GM19468 (cell line): ENCODE results near the gene UBE2E2.

Experiments
- ATAC-seq: cut with Tn5 transposase; IDR thresholded peaks from one replicate; pipeline ENCODE4 v1.9.1; 2021; ENCODE audit warnings: mild to moderate bottlenecking, moderate library complexity, moderate number of reproducible peaks; ENCODE audit not compliant: unreplicated experiment; ENCODE audit errors: extremely low read depth

Gene UBE2E2

GRCh38 chr3:23238578-23238977 lies 35.5 kb downstream of the UBE2E2 start:
- no peak for ATAC-seq

DNA sequence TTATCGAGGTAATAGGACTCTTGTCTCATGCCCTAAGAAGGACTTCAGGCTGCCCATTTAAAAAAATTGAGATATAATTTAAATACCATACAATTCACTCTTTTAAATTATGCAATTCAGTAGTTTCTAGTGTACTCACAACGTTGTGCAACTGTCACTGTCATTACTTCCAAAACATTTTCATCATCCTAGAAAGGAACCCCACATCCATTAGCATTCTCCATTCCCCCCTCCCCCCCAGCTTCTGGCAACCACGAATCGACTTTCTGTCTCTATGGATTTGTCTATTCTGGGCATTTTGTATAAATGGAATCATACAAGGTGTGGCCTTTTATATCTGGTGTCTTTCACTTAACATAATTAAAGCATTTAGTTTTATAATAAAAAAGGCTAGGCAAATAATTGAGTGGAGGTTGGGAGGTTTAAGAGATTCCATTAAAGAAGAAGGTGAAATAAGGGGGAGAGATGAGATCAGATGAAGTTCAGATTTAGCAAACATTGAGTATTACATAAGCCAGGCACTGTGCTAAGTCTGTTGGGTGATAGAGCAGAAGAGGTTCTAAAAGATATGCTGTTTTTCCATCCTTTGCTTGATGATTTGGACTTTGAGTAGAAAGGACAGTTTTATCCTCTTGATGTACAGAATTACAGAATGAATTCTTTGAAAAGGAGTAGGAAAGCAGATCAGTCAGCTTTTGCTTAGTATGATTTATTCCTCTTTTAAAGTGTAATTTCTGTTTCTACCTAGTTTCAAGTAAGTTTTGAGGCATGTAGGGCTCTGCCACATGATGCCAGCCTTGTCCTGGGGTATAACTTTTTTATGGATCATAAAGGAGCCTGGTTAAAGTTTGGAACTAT lies 36.3 kb downstream of the UBE2E2 start:
- ATAC-seq, result no peak

DNA sequence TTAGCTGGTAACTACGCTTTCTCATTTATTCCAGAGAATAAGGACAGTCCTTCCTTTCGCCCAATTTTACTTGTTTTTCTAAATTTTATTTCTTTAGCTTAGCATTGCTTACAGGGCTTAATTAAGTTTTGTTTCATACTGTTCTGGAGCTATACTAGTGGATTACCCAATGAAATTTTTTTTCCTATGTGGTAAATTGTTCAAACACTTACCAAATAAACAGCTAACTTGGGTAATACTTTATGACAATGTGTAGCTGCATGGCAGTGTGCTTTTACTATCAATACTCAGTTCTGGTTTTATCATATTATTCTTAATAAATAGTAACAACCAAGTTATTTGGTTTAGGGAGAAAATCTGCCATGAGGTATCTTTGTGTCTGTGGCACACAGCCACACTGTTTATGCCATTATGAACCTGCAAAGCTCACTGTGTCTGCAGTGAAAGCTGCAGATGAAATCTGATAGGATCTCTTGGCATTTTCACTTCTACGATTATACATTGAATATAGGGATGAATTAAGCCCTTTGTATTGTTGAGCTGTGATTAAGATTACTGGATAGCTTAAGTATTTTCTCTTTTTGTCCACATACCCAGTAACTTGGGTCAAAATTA lies 37.2 kb downstream of the UBE2E2 start:
- no peak for ATAC-seq

DNA sequence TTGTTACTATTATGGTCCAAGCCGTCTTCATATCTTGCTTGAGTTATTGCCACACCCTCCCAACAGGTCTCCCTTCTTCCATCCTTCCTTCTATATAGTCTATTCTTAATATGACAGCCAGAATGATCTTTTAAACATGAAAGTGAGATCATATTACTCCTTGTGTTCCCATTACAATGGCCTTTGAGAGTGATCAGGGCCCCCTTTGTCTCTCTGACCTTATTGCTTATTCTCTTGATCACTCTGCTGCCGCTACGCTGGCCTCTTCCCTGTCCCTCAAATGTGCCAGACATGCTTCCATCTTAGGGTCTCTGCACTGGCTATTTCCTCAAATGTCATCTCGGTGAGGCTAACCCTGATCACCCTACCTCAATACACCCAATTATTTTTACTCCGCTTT lies 38.1 kb downstream of the UBE2E2 start:
- ATAC-seq, result no peak

- ATAC-seq, result no peak
Measured at GRCh38 chr3:23242106-23242505, 39.0 kb downstream of the UBE2E2 start.

DNA sequence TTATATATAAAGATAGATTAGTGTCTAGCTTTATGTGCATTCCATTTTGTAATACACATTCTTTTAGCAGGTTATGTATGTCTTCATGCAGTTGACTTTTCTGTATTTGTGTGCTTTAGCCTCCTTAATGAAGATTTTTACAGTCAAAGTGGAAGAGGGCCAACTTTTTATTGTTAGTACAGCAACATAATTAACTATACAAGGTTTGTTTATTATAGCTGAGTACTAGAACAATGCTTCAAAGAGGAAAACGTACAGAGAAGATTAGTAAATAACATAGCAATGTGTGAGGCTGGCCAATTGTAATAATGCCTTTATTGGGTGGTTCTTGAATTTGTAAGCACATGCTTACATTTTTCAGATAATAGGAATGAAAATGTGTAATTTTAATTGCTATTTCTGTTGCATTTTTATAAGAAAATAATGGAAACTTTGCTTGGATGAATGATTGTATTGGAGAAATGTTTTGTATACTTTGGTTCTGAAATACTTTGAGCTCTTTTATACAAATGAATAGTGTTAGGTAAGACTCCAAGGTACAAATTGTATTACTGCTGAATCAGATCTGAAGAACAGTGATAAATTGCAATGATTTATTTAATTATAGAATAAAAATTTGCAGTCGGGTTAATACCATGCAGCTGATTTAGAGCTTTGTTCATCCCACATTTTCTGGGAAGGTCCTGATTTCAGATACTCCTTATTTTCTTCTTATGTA lies 41.4 kb downstream of the UBE2E2 start:
- no peak for ATAC-seq

DNA sequence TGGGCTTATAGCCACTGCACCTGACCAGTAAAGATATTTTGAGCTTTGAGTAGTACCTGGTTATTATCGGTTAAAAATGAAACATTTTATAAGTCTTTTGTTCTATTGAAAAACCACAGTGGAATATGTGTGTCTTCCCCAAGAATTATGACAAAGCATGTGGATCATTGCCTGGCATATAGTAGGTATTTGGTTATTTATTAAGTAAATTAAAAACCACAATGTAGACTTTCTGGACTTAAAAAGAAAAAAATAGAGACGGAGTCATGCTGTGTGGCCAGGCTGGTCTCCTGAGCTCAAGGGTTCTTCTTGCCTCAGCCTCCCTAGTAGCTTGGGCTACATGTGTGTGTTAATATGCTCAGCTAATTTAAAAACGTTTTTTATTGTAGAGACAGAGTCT lies 43.5 kb downstream of the UBE2E2 start:
- ATAC-seq, result no peak

GRCh38 chr3:23248594-23249131 lies 45.5 kb downstream of the UBE2E2 start:
- ATAC-seq, result no peak

DNA sequence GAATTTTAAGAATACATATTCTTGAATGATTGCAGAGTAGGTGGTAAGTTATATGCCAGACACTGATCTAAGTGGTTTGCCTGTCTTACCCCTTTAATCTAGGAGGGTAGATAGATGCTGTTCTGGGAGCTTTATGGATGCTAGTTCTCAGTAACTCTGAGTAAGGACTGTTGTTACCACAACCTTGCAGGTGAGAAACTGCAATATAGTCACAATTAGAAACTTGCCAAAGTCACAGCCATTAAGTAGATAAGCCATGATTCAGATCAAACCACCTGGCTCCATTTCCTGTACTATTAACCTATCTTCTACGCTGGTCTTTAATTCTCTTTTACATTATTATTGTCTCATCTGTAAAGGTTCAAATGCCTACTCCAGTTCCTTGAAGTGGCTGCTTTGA lies 46.8 kb downstream of the UBE2E2 start:
- no peak for ATAC-seq

DNA sequence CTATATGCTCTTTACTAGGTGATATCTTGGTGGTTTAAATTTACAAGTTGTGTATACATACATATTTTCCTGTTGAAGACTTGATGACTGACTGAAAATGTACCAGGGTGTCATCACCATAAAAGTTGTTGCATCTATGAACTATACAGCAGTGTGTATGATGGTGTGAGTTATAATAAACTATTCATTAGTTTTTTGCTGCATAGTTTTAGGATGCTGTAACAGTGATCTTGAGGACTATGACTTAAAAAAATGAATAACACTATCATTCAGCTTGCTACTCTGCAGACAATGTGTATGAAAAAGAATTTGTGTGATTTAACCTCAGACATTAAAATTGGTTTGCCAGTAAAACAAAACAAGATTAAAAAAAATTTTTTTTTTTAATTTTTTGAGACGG lies 49.0 kb downstream of the UBE2E2 start:
- ATAC-seq, result no peak

DNA sequence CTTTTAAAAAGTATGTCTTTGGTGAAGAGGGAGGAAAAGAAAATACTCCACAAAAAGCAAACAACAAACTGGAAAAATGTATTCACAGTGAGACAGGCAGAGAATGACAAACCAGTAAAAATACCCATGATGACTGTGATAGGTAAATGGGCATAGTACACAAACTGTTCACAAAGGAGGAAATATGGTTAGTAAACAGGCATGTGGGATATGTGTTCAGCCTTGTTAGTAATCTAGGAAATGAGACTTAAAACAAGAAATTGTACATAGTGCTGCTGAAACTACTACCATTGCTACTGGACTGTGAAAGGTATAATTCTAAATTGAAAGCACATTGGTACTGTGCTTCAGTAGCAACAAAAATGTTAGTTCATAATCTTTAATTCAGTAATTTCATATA lies 50.1 kb downstream of the UBE2E2 start:
- ATAC-seq, result peak; percentile 58

GRCh38 chr3:23254282-23254681 lies 51.2 kb downstream of the UBE2E2 start:
- no peak for ATAC-seq

- ATAC-seq, result no peak
Measured at GRCh38 chr3:23254835-23255234, 51.7 kb downstream of the UBE2E2 start.

GRCh38 chr3:23256741-23257435 lies 53.8 kb downstream of the UBE2E2 start:
- ATAC-seq, result no peak

GRCh38 chr3:23258110-23258509 lies 55.0 kb downstream of the UBE2E2 start:
- no peak for ATAC-seq

- no peak for ATAC-seq
Measured at GRCh38 chr3:23259515-23259914, 56.4 kb downstream of the UBE2E2 start.

DNA sequence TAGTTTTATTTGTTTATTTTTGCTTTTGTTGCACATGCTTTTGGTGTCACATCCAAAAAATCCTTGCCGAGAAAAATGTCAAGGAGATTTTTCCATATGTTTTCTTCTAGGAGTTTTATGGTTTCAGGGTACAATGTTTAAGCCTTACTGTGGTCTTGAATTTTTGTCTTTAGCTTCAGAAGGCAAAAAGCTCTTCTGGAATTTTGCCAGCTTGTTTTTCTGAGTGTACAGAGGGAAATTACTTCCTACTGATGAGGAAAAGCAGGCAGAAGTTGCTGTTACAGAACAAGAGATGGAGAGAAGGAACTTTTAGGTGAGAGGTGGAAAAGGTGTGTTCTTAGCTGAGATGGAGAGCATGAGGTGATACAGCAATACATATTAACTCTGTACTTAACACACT lies 59.6 kb downstream of the UBE2E2 start:
- ATAC-seq, result no peak

- no peak for ATAC-seq
Measured at GRCh38 chr3:23263796-23264195, 60.7 kb downstream of the UBE2E2 start.

DNA sequence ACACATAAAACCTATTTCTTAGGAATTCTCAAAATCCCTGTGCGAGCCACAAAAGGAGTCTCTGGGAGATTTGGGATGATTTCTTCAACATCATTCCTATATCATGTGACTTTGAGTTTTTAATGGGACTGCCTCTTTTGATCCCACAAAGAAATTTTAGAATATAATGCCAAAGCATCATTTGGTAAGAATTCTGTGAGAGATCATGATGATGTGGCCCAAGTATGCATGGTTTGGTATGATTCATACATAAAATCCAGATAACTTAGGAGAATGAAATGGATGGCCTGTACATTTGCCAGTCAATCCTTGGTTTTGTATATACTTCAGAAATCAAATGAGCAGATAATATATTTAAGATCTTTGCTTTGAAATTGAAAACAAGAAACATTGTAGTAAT lies 61.3 kb downstream of the UBE2E2 start:
- ATAC-seq, result no peak

- no peak for ATAC-seq
Measured at GRCh38 chr3:23270423-23270822, 67.3 kb downstream of the UBE2E2 start.
